HG03460 (cell line): ENCODE measurements around the gene CEP192.
A peak's percentile ranks its signal among the peaks of the same experiment; 100 is the strongest.
"Not testable (repeated sequence)": the region's sequence is repeated elsewhere in the genome, so short reads cannot be mapped to it uniquely, and the experiment has no call there.

Source experiments
- ATAC-seq: cut with Tn5 transposase; IDR thresholded peaks from one replicate; pipeline ENCODE4 v1.9.1; 2021; ENCODE audit not compliant: unreplicated experiment

The CEP192 gene

GRCh38 chr18:12990967-12991820, at the start of gene CEP192:
Gene CEP192 (plus strand): TSS chr18:12991362. CDS start chr18:12999425, 8,063 bp downstream.
- ATAC-seq = peak; percentile 83

DNA sequence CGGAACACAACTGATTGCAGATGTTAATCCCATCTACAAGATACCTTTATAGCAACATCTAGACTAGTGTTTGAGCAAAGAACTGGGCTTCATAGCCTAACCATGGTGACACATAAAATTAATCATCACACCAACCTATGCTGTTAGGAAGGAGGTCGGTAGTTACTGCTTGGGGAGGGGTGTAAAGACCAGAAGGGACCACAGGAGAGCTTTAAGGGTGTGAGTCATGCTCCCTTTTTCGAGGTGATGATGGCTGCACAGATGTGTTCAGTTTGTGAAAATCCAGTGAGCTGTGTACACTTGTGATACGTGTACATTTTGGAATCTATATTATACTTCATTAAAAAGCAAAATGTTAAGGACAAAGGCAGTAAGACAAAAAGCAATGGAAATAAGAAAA, 47.9 kb upstream of the CEP192 start:
- ATAC-seq = no peak

DNA sequence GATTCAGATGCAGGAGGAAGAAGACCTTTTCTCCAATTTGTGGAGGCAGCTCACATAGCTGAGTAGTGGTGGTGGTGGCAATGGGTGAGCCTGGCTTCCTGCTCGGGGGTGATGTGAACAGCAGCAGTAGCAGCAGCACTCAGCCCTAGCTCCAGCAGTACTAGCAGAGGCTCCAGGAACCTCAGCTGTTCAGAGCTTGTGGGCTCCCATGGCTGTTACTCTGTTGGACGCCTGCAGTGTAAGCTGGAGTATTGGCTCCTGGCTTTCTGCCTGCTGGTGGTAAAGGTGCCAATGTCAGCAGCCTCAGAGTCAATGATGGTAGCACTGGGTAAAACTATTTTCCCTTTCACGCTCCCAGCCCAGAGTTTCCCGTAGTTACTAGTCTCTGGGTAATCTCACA, 46.5 kb upstream of the CEP192 start:
- no peak for ATAC-seq

DNA sequence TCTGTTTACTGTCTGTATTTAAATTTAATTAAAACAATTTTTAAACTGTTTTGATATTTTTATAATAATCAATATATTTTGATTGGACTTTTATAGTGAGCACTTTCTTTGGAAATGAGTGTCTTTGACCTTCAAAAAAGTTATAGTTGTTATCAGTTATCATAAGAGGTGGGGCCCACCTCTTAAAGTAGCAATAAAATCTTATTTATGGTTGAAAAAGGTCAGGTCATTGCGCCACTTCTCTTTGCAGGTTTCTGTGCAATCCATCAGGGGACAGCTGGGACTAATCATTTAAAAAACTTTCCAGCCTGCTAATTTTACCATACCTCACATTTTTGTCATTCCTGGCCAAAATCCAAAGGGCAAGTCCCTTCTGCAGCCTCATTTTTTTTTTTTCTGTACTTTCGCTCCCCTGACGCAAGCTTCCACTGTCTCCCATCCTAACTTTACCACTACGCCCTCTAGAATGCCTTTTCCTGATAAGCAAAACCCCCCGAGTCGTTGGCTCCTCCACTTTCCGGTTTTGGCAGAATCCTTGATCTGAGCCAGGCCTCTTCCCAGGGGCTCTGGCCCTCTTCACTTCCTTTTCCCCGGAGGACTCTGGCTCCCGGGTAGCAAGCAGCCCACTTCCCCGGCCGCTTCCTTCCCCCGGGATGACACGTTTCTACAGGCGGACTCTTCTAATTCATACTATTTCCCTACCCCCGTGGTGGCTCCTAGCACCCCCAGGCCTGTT, 44.4 kb upstream of the CEP192 start:
- ATAC-seq = no peak

DNA sequence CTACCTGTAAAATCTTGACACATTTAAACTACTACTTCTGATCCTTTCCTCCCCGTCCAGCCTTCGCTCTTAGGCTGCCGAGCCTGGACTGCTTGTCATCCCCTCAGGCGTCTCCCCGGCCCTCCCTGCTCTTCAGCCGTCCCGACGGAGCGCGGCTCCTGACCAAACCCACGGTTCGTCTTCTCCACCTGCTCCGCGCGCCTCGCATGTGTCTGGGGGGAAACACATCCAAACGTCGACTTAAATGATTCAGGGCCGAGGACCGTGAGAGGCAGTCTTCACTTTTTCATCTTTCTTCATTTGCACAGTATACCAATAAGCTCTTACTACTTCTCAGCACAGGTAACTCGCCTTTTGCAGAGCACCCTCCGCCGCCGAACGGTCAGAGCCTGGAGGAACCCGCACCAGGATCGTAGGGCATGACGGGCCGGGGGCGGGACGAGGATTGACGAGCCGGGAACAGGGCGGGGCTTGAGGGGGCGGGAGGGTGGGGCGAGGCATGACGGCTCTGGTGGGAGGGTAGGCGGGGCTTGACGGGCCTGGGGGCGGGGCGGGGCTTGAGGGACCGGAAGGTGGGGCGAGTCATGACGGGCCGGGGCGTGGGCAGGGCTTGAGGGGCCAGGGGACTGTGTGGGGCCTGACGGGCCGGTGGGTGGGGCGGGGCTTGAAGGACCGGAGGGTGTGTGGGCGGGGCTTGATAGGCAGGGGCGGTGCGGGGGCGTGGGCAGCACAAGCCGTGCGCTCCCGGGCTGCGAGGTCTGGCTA, 43.7 kb upstream of the CEP192 start, which contains the start of gene SEH1L:
Gene SEH1L, plus strand, starts transcription at position 727 of the 765 bp plus-strand sequence. CDS start 111 bp downstream, outside the sequence.
- peak; percentile 76 for ATAC-seq

- ATAC-seq = peak; percentile 73
Observed at GRCh38 chr18:12948050-12948804, 42.9 kb upstream of the CEP192 start.

- ATAC-seq = no peak
Observed at GRCh38 chr18:12958478-12958877, 32.7 kb upstream of the CEP192 start.

- no peak for ATAC-seq
Observed at GRCh38 chr18:12960395-12960794, 30.8 kb upstream of the CEP192 start.

DNA sequence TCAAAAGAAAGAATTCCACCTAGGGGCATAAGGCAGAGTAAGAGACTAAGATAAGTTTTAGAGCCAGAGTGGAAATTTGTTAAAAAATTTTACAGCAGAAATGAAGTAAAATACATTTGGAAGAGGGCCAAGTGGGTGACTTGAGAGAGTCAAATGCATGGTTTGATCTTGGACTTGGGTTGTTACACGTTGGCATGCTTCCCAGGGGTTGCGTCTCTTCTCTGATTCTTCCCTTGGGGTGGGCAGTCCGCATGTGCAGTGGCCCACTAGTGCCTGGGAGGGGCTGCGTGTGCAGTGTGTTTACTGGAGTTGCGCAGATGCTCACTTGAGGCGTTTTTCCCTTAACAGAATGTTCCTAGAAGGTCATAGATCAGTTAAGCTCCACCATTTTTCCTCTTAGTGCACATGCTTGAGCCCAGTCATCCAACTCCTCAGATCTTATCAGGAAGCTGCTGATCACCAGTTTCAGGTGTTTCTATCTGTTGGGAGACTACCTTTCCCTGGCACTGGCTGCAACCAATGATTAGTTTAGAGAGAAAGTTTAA, 30.2 kb upstream of the CEP192 start:
- no peak for ATAC-seq

DNA sequence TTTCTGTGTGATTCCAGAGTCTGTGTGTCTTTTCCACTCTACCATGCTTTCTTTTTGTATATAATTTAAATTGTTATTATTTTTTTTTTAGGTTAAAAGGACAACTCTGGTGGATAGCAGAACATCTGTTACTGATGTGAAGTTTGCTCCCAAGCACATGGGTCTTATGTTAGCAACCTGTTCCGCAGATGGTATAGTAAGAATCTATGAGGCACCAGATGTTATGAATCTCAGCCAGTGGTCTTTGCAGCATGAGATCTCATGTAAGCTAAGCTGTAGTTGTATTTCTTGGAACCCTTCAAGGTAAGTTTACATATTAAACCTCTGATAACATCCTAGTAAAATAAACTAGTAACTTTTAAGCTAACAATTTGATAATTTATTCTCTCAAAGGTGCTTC, 28.1 kb upstream of the CEP192 start:
- ATAC-seq = no peak

GRCh38 chr18:12968115-12968514, 23.0 kb upstream of the CEP192 start:
- ATAC-seq = no peak

- ATAC-seq = no peak
Observed at GRCh38 chr18:12968619-12969018, 22.5 kb upstream of the CEP192 start.

DNA sequence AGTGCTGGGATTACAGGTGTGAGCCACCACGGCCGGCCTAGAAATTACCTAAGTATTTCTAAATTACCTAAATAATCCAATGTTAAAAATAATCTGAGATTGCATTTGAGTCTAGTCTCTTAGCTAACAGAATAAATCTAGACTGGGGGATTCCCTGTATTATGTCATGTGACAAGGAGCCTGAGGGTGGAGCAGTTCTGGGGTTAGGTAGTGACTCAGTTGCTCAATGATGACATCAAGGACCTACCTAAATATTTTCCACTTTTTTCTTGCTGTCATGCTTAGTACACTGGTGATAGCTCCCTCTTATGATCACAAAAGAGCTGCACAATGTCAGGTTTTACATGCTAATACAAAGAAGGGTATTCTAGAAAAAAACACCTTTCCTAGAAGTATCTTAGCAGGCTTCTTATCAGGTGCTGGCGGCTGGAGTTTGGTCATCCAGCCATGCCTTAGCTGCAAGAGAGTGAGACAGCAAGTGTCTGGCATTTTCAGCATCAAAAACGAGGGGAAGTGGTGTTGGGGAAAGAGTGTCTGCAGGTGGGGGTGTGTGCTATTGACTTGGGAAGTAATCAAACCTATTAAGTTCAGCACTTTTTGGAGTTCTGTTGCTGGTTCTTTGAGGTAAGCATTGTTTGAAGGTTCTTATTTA, 17.5 kb upstream of the CEP192 start:
- no peak for ATAC-seq

- no peak for ATAC-seq
Observed at GRCh38 chr18:12975488-12975887, 15.7 kb upstream of the CEP192 start.

DNA sequence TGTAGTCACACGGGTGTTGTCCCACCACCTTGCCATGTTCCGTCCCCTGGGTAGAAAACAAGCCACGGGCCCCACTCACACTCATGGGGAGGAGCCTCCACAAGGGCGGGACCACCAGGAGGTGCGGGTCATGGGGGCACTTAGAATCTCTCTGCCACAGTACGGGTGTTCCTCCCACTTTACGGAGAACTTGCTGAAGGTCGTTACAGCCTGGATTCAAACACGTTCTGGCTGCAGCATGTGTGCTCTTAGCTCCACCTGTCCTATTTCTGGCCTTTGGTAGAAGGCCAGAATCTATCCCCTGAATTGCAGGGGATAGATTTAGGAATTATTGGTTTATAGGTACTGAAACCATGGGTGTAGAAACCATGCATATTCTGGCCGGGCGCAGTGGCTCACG, 14.9 kb upstream of the CEP192 start:
- ATAC-seq = no peak

DNA sequence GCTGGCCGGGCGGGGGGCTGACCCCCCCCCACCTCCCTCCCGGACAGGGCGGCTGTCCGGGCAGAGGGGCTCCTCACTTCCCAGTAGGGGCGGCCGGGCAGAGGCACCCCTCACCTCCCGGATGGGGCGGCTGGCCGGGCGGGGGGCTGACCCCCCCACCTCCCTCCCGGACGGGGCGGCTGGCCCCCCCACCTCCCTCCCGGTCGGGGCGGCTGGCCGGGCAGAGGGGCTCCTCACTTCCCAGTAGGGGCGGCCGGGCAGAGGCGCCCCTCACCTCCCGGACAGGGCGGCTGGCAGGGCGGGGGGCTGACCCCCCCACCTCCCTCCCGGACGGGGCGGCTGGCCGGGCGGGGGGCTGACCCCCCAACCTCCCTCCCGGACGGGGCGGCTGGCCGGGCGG, 11.1 kb upstream of the CEP192 start:
- ATAC-seq = not testable (repeated sequence)

GRCh38 chr18:12989397-12990122, 1.6 kb upstream of the CEP192 start:
- ATAC-seq = no peak

GRCh38 chr18:12990123-12990475, 1.1 kb upstream of the CEP192 start:
- no peak for ATAC-seq

DNA sequence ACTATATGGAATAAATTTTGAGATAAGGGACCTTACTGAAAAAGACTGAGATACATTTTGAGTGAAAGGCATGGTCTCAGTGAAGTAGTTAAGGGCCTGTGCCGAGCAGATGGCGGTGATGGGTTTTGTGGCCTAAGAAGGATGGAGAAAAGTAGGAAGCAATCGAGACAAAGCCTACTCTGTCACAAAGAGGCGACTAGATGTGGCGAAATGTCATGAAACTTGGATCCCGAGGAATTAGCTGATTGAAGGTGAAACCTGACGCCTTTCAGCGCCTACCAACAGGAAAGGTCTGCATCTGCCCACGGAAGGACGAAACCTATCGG, 558 bp upstream of the CEP192 start:
- ATAC-seq = no peak

- no peak for ATAC-seq
Observed at GRCh38 chr18:12991821-12992179, 638 bp downstream of the CEP192 start.
